ENCODE data around the gene CNGA2. TPM values are rescaled to one million over a fixed set of nuclear protein-coding genes. Genes with fewer than 3 reads are reported as not detected.

Gene CNGA2
- total and polyA plus RNA-seq, 2 experiments from 2014 or later: not detected

- Histone ChIP-seq H3K4me3 (no peak overlapping the region), H3K27ac (no peak overlapping the region), H3K4me1 (ENCODE audit: low read depth) (peaks cover 13% of the 10 kb centered on the region), H3K36me3 (no peaks in the 10 kb centered on the region), H3K9me3 (ENCODE audit: low read depth) (no peaks in the 10 kb centered on the region), H3K27me3 (no peaks in the 10 kb centered on the region)
- no peak for DNase-seq (ENCODE audit: low read depth in 1 of 2, low spot score in 1 of 2)
- TF ChIP-seq CTCF (IDR thresholded peaks at IDR 0.05; ENCODE audit: low read depth, low read length): no peak
These were observed 34.8 kb upstream of the CNGA2 start for GRCh38 chrX:151699746-151700145.

GRCh38 chrX:151700581-151700980 lies 34.0 kb upstream of the CNGA2 start:
- Histone ChIP-seq H3K9me3 (ENCODE audit: low read depth) (no peaks in the 10 kb centered on the region), H3K4me1 (ENCODE audit: low read depth) (peaks cover 14% of the 10 kb centered on the region), H3K36me3 (no peaks in the 10 kb centered on the region), H3K4me3 (no peak overlapping the region), H3K27me3 (no peaks in the 10 kb centered on the region), H3K27ac (no peak overlapping the region)
- DNase-seq (ENCODE audit: low read depth in 1 of 2, low spot score in 1 of 2): no peak
- no peak for TF ChIP-seq CTCF (IDR thresholded peaks at IDR 0.05; ENCODE audit: low read depth, low read length)

- no peaks in the 10 kb centered on the region for H3K27me3 ChIP-seq
- no peak overlapping the region for H3K27ac ChIP-seq
- H3K4me1 ChIP-seq (ENCODE audit: low read depth): peaks cover 14% of the 10 kb centered on the region
- H3K4me3 ChIP-seq: no peak overlapping the region
- no peak for DNase-seq (ENCODE audit: low read depth in 1 of 2, low spot score in 1 of 2)
- H3K36me3 ChIP-seq: no peaks in the 10 kb centered on the region
- H3K9me3 ChIP-seq (ENCODE audit: low read depth): no peaks in the 10 kb centered on the region
- TF ChIP-seq CTCF (IDR thresholded peaks at IDR 0.05; ENCODE audit: low read depth, low read length): no peak
These were observed 33.5 kb upstream of the CNGA2 start for GRCh38 chrX:151701071-151701470.

GRCh38 chrX:151701531-151701930 lies 33.0 kb upstream of the CNGA2 start:
- Histone ChIP-seq H3K9me3 (ENCODE audit: low read depth) (no peaks in the 10 kb centered on the region), H3K27ac (no peak overlapping the region)

GRCh38 chrX:151702026-151702714 lies 32.4 kb upstream of the CNGA2 start:
- no peak for DNase-seq (ENCODE audit: low read depth in 1 of 2, low spot score in 1 of 2)
- Histone ChIP-seq H3K4me1 (ENCODE audit: low read depth) (peaks cover 14% of the 10 kb centered on the region), H3K27me3 (no peaks in the 10 kb centered on the region), H3K27ac (no peak overlapping the region), H3K36me3 (no peaks in the 10 kb centered on the region), H3K4me3 (no peak overlapping the region), H3K9me3 (ENCODE audit: low read depth) (no peaks in the 10 kb centered on the region)
- no peak for TF ChIP-seq CTCF (IDR thresholded peaks at IDR 0.05; ENCODE audit: low read depth, low read length)

More at GRCh38 chrX:151701531-151701930, 33.0 kb upstream of the CNGA2 start:
- Histone ChIP-seq H3K36me3 (no peaks in the 10 kb centered on the region), H3K4me3 (no peak overlapping the region), H3K27me3 (no peaks in the 10 kb centered on the region), H3K4me1 (ENCODE audit: low read depth) (peaks cover 14% of the 10 kb centered on the region)
- DNase-seq (ENCODE audit: low read depth in 1 of 2, low spot score in 1 of 2): no peak
- no peak for TF ChIP-seq CTCF (IDR thresholded peaks at IDR 0.05; ENCODE audit: low read depth, low read length)

All from cardiac muscle cell (in vitro differentiated cells and primary cell).